HepG2 (cell line): Measurements from ENCODE around the gene DDR1. TPM values are rescaled to one million over a fixed set of nuclear protein-coding genes. Genes with fewer than 3 reads are reported as not detected.

Experiments
- ATAC-seq: fragments of 200-7000 bp; cut with Tn5 transposase; 3 replicates; pipeline ENCODE4 v1.9.1; 2020; ENCODE audit warnings: mild to moderate bottlenecking, moderate library complexity
- BruUV-seq: library from RNA; stranded (reverse); fragments of 400-500 nt; replicated peaks from 2 replicates; lab custom pipeline; 2021; lab: Mats Ljungman, UMichigan
- CTCF ChIA-PET: fragments of 300-600 bp; formaldehyde crosslinking; extraction: SDS; loops from one replicate; lab custom pipeline; 2021; ENCODE audit warnings: low total read pairs, inconsistent platforms, low intra/inter-chr PET ratio; lab: Yijun Ruan, JAX
- POLR2A ChIA-PET: fragments of 350-600 bp; sonication (Branson Sonifier 250); formaldehyde crosslinking; loops from one replicate; lab custom pipeline; 2020; ENCODE audit warnings: antibody characterized with exemption, inconsistent platforms; lab: Yijun Ruan, JAX
- DNase-seq: peaks from one replicate; pipeline ENCODE4 v3.0.0-alpha.2; 2015; ENCODE audit warnings: low spot score
- FAIRE-seq: peaks from 3 replicates; lab custom pipeline; 2011; peaks lifted over from hg19 to GRCh38; lab: Jason Lieb, UNC
- H2AFZ ChIP-seq: one replicate; pipeline ENCODE4 v1.6.1; 2011; ENCODE audit warnings: low read length, inconsistent platforms
- H3K27ac ChIP-seq: fragments of 300-600 bp; 3 replicates; pipeline ENCODE4 v1.8.0; 2011; ENCODE audit warnings: mixed run types, mild to moderate bottlenecking, mixed read lengths, low read length, inconsistent platforms; ENCODE audit not compliant: insufficient read depth; ENCODE audit errors: extremely low read length
- H3K27me3 ChIP-seq, 2 experiments: fragments of 200-600 bp in 1 of 2; 2 replicates in 1 of 2; 3 replicates in 1 of 2; pipeline versions ENCODE4 v1.6.0 to v1.8.0; 2011; ENCODE audit warnings: low read length in 2 of 2, mild to moderate bottlenecking in 2 of 2, moderate library complexity in 2 of 2, inconsistent platforms in 1 of 2; ENCODE audit not compliant: insufficient read depth in 2 of 2, control insufficient read depth in 1 of 2
- H3K36me3 ChIP-seq, 2 experiments: fragments of 200-600 bp in 1 of 2; replicated peaks in 1 of 2; 2 replicates in 1 of 2; 3 replicates in 1 of 2; pipeline versions ENCODE4 v1.5.1 to v1.8.0; 2011; ENCODE audit warnings: low read length in 2 of 2, inconsistent platforms in 1 of 2; ENCODE audit not compliant: insufficient read depth in 2 of 2, control insufficient read depth in 1 of 2
- H3K4me1 ChIP-seq: 2 replicates; pipeline ENCODE4 v1.5.1; 2012; ENCODE audit warnings: low read length, inconsistent platforms; ENCODE audit not compliant: insufficient read depth
- H3K4me2 ChIP-seq: 2 replicates; pipeline ENCODE4 v1.6.0; 2011; ENCODE audit warnings: low read depth, low read length, inconsistent platforms
- H3K4me3 ChIP-seq, 3 experiments: fragments of 200-600 bp in 1 of 3; sonication (generic), shearing (Covaris generic) in 1 of 3; replicated peaks in 1 of 3; 2 replicates each; pipeline ENCODE4 v1.5.1; 2011 to 2016; ENCODE audit warnings: low read length in 3 of 3, inconsistent platforms in 2 of 3, low read depth in 2 of 3, mild to moderate bottlenecking in 2 of 3, control low read depth in 1 of 3, mixed read lengths in 1 of 3; ENCODE audit not compliant: insufficient read depth in 1 of 3
- H3K79me2 ChIP-seq: one replicate; pipeline ENCODE4 v1.6.1; 2011; ENCODE audit warnings: low read length, inconsistent platforms; ENCODE audit not compliant: insufficient read depth
- H3K9ac ChIP-seq: 2 replicates; pipeline ENCODE4 v1.6.0; 2011; ENCODE audit warnings: mild to moderate bottlenecking, low read depth, low read length, inconsistent platforms; ENCODE audit not compliant: insufficient read depth
- H3K9me3 ChIP-seq: 2 replicates; pipeline ENCODE4 v1.5.1; 2012; ENCODE audit warnings: mild to moderate bottlenecking, low read length
- H4K20me1 ChIP-seq: 2 replicates; pipeline ENCODE4 v1.6.0; 2011; ENCODE audit warnings: inconsistent platforms, mild to moderate bottlenecking, low read length, moderate library complexity; ENCODE audit not compliant: insufficient read depth
- CAMTA2 ChIP-seq: sonication (generic); formaldehyde crosslinking; IDR thresholded peaks from 2 replicates; pipeline ENCODE4 v1.4.0; 2020; ENCODE audit warnings: mild to moderate bottlenecking, missing genetic modification reagents, borderline replicate concordance
- MEIS1 ChIP-seq: sonication (generic); formaldehyde crosslinking; IDR thresholded peaks from 2 replicates; pipeline ENCODE4 v1.9.0; 2021; ENCODE audit warnings: mild to moderate bottlenecking, missing genetic modification reagents, moderate library complexity, borderline replicate concordance
- SMARCE1 ChIP-seq: fragments of 450-650 bp; IDR thresholded peaks from 2 replicates; pipeline ENCODE4 v1.6.1; 2017; ENCODE audit warnings: borderline replicate concordance
- XBP1 ChIP-seq: sonication (generic); formaldehyde crosslinking; IDR thresholded peaks from 2 replicates; pipeline ENCODE4 v1.5.0; 2020; ENCODE audit warnings: missing genetic modification reagents
- ZNF138 ChIP-seq: sonication (generic); formaldehyde crosslinking; IDR thresholded peaks from 2 replicates; pipeline ENCODE4 v1.5.0; 2020; ENCODE audit warnings: mild to moderate bottlenecking, low read depth, missing genetic modification reagents
- ZNF563 ChIP-seq: sonication (generic); formaldehyde crosslinking; IDR thresholded peaks from 2 replicates; pipeline ENCODE4 v1.8.0; 2022; ENCODE audit warnings: mild to moderate bottlenecking, moderate library complexity, missing genetic modification reagents
- ZNF652 ChIP-seq: IDR thresholded peaks from 2 replicates; pipeline ENCODE4 v1.6.1; 2016; ENCODE audit warnings: low read depth, borderline replicate concordance
- ZNF747 ChIP-seq: sonication (generic); formaldehyde crosslinking; IDR thresholded peaks from 2 replicates; pipeline ENCODE4 v1.8.1; 2023; ENCODE audit warnings: missing genetic modification reagents, mild to moderate bottlenecking, borderline replicate concordance
- WGBS: methylation state at CpG from one replicate; pipeline ENCODE4 v1.1.6; 2017; ENCODE audit warnings: low lambda C conversion rate; 5-methylcytosine and 5-hydroxymethylcytosine counted together
- in situ Hi-C: cut with HindIII; loops from 2 replicates; pipeline ENCODE4 v1.10.0; 2017; ENCODE audit warnings: low pct_unique_long_range_greater_than_20kb; ENCODE audit not compliant: extremely low pct_ligation_motif_present
- intact Hi-C: fragments of 100-400 bp; cut with micrococcal nuclease; formaldehyde crosslinking; loops from one replicate; pipeline ENCODE4 v1.10.0; 2022; ENCODE audit not compliant: unreplicated experiment
- polyA plus RNA-seq, 8 experiments: library from polyadenylated mRNA; depleted of rRNA in 3 of 8; stranded (reverse) in 7 of 8; unstranded in 1 of 8; fragments of >200 nt; fragmentation: Illumina TruSeq in 4 of 8; extraction: Trizol in 4 of 8; gene quantifications; 2 replicates each; pipeline versions ENCODE4 v1.2.1 to v1.2.3, GENCODE V29; 2011 to 2016; ENCODE audit warnings: low read depth in 4 of 8, missing spikeins in 1 of 8, mixed read lengths in 1 of 8; ENCODE audit not compliant: insufficient read depth in 1 of 8
- total RNA-seq, 5 experiments: library from RNA; depleted of rRNA; stranded (reverse); fragments of >200 nt; fragmentation: Illumina TruSeq; extraction: Trizol; gene quantifications; 2 replicates each; pipeline ENCODE4 v1.2.3, GENCODE V29; 2016; ENCODE audit warnings: low read depth in 1 of 5
- TF ChIP-seq, protein P1 (sequence below): sonication (generic); formaldehyde crosslinking; IDR thresholded peaks from 2 replicates; pipeline ENCODE4 v1.4.0; 2020; ENCODE audit warnings: missing genetic modification reagents
- TF ChIP-seq, protein P2 (sequence below): sonication (generic); formaldehyde crosslinking; IDR thresholded peaks from 2 replicates; pipeline ENCODE4 v1.5.0; 2020; ENCODE audit warnings: mild to moderate bottlenecking, missing genetic modification reagents, moderate library complexity
- TF ChIP-seq, protein P3 (sequence below): sonication (generic); formaldehyde crosslinking; IDR thresholded peaks from 2 replicates; pipeline ENCODE4 v1.4.0; 2020; ENCODE audit warnings: missing genetic modification reagents, borderline replicate concordance

Gene DDR1
- total and polyA plus RNA-seq, 2 of the 13 experiments (the other 11 are each of a cell fraction or from before 2014, with no cell fraction given) = 16.7 to 20.2 TPM

DNA sequence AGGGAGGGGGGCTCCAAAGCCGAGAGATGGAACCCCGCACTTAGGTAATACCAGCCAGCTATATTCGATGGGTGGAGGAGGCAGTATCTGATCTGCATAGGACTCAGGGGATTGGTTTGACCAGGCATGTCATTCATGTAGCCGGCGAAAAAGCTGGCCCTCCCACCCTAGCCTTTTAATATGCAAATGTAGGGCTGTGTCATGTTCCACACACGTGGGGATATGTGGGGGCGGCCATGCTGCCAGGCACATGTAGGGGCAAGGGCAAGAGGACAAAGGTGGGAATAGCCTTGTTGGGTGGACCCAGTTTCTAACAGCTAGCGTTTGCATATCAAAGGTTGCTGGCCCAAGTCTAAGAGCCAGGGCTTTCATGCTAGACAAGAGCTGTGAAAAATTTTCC is 39.1 kb upstream of the DDR1 start:
- intact Hi-C loops (no loop called here), in situ Hi-C loops (no loop called here)
- 0 out of 2 replicates have a peak, but pooled peaks cover under 1% of the 10 kb centered on the region for H3K9me3 ChIP-seq
- no peaks in the 10 kb centered on the region for H4K20me1 ChIP-seq
- H3K4me1 ChIP-seq = peaks cover 29% of the 10 kb centered on the region
- H3K9ac ChIP-seq = no peak overlapping the region
- peaks cover 0 to 23% of the 10 kb centered on the region in 2 experiments; a peak in 3 of 5 replicates for H3K27me3 ChIP-seq
- DNase-seq (no peak), FAIRE-seq (no peak), ATAC-seq (no peak)
- H3K36me3 ChIP-seq = no peaks in the 10 kb centered on the region
- H3K79me2 ChIP-seq = no peaks in the 10 kb centered on the region
- ChIA-PET POLR2A (no interaction called here), CTCF (no interaction called here)
- no TSS peak for BruUV-seq
- H2AFZ ChIP-seq = no peak overlapping the region
- no peak overlapping the region for H3K27ac ChIP-seq
- WGBS = 60% methylated on average over 8 of the region's 8 CpGs
- TF ChIP-seq MEIS1 (CRISPR knock-in tag) (no peak), SMARCE1 (no peak), XBP1 (CRISPR knock-in tag) (no peak), ZNF652 (no peak)
- TF ChIP-seq, protein P1, sequence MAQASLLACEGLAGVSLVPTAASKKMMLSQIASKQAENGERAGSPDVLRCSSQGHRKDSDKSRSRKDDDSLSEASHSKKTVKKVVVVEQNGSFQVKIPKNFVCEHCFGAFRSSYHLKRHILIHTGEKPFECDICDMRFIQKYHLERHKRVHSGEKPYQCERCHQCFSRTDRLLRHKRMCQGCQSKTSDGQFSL (CRISPR knock-in tag) = no peak
- no peak overlapping the region for H3K4me3 ChIP-seq
- H3K4me2 ChIP-seq = no peak overlapping the region

DNA sequence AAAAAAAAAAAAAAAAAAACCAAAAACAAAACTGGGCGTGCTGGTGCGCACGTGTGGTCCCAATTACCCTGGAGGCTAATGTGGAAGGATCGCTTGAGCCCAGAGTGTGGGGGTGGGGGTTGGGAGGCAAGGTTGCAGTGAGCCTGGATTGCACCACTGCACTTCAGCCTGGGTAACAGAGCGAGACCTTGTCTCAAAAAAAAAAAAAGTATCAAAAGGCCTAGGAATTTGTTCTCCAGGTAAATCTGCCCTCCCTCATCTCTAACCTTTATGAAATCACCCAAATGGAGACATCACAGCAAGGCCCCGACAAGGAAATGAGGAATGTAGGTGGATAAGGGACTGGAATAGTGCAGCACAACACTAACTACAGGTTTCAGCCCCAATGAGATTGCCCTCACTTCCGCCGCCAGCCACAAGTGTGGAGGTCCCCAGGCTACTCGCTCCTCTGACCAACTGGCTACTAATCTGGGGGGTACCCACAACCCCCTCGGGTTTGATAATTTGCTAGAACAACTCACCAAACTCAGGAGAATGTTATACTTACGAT is 36.8 kb upstream of the DDR1 start:
- H4K20me1 ChIP-seq = no peaks in the 10 kb centered on the region
- DNase-seq = no peak
- H2AFZ ChIP-seq = no peak overlapping the region
- in situ Hi-C loops (no loop called here), intact Hi-C loops (no loop called here)
- peaks cover 24% of the 10 kb centered on the region for H3K9me3 ChIP-seq
- no peak for FAIRE-seq
- peaks cover 24% of the 10 kb centered on the region for H3K4me1 ChIP-seq
- WGBS = 26% methylated on average over 10 of the region's 11 CpGs
- peak; percentile 65 for ATAC-seq
- H3K4me2 ChIP-seq = peak overlapping the region; percentile 44
- no peak overlapping the region for H3K9ac ChIP-seq
- H3K27me3 ChIP-seq = peaks cover 0 to 6% of the 10 kb centered on the region in 2 experiments; a peak in 3 of 5 replicates
- no TSS peak for BruUV-seq
- POLR2A ChIA-PET = interaction anchor here (0.6 kb wide), 1 partner anchor 152 kb away, joined by 3 read pairs; no protein-coding TSS in a partner anchor
- H3K4me3 ChIP-seq = no peak overlapping the region; a peak in 1 of 6 replicates
- no peak overlapping the region for H3K27ac ChIP-seq
- CTCF ChIA-PET = no interaction called here
- no peaks in the 10 kb centered on the region for H3K36me3 ChIP-seq
- no peaks in the 10 kb centered on the region for H3K79me2 ChIP-seq
- TF ChIP-seq ZNF747 (CRISPR knock-in tag) = no peak
- TF ChIP-seq, protein P2, sequence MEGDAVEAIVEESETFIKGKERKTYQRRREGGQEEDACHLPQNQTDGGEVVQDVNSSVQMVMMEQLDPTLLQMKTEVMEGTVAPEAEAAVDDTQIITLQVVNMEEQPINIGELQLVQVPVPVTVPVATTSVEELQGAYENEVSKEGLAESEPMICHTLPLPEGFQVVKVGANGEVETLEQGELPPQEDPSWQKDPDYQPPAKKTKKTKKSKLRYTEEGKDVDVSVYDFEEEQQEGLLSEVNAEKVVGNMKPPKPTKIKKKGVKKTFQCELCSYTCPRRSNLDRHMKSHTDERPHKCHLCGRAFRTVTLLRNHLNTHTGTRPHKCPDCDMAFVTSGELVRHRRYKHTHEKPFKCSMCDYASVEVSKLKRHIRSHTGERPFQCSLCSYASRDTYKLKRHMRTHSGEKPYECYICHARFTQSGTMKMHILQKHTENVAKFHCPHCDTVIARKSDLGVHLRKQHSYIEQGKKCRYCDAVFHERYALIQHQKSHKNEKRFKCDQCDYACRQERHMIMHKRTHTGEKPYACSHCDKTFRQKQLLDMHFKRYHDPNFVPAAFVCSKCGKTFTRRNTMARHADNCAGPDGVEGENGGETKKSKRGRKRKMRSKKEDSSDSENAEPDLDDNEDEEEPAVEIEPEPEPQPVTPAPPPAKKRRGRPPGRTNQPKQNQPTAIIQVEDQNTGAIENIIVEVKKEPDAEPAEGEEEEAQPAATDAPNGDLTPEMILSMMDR (CRISPR knock-in tag) = no peak
- no peak for TF ChIP-seq ZNF138
- TF ChIP-seq, protein P3, sequence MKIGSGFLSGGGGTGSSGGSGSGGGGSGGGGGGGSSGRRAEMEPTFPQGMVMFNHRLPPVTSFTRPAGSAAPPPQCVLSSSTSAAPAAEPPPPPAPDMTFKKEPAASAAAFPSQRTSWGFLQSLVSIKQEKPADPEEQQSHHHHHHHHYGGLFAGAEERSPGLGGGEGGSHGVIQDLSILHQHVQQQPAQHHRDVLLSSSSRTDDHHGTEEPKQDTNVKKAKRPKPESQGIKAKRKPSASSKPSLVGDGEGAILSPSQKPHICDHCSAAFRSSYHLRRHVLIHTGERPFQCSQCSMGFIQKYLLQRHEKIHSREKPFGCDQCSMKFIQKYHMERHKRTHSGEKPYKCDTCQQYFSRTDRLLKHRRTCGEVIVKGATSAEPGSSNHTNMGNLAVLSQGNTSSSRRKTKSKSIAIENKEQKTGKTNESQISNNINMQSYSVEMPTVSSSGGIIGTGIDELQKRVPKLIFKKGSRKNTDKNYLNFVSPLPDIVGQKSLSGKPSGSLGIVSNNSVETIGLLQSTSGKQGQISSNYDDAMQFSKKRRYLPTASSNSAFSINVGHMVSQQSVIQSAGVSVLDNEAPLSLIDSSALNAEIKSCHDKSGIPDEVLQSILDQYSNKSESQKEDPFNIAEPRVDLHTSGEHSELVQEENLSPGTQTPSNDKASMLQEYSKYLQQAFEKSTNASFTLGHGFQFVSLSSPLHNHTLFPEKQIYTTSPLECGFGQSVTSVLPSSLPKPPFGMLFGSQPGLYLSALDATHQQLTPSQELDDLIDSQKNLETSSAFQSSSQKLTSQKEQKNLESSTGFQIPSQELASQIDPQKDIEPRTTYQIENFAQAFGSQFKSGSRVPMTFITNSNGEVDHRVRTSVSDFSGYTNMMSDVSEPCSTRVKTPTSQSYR (CRISPR knock-in tag) = peak; percentile 45; the same call in 1 of the 2 replicates
- no peak for TF ChIP-seq CAMTA2
- no peak for TF ChIP-seq ZNF563 (CRISPR knock-in tag)
